ENCODE data around the gene RAD18.

Gene RAD18

DNA sequence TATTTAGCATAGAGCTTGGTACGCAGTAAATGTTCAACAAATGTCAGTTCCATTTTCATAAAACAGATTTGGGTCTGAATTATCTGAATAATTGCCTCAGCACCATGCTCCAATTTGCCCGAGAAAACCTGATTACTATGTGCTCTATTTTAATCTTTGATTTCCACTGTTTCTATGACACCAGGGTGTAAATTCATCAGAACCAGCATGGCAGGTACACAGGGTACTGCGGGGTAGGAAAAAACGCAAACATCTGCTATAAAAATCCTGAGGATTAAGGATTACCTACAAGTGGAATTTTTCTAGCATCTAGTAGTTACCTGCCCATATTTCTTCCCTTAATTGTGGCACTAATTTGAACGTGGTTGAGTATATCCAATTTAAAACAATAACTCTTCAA, 70.3 kb downstream of the RAD18 start:
- no peak for DNase-seq

DNA sequence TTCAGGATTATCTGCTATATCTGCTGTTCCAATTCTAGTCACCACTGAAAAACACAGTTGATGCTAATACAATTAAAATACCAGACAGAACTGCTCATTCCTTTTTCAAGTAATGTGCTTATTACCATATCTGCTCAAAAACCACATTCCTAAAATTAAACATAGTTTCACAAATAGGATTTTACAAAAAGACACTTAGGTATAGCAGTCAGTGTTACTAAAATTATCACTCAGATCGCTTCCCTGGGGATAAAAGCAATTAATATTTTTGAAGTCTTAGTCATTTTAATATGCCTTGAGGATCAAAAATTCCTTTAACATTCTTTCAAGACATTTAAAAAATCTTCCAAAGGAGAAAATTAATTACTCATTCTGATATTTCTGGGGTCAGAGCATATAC, 71.5 kb downstream of the RAD18 start:
- no peak for DNase-seq

DNA sequence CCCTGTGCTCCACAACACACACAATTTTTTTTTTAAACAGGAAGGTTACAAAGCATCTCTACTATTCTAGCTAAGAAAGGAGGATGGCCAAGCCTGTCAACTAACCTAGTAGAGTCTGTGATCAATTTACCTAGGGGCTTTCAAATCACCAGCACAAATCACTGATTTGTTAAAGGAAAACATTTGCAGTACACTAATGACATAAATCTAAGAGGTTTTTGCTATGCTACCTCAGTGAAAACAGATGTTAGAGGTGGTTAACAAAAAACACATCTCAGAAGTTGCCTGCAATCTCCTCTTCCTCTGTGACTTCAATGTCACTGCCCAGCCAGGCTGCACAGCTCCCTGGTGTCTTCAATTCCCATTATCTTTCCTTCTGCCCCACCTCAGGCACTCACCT, 72.0 kb downstream of the RAD18 start:
- no peak for DNase-seq

DNA sequence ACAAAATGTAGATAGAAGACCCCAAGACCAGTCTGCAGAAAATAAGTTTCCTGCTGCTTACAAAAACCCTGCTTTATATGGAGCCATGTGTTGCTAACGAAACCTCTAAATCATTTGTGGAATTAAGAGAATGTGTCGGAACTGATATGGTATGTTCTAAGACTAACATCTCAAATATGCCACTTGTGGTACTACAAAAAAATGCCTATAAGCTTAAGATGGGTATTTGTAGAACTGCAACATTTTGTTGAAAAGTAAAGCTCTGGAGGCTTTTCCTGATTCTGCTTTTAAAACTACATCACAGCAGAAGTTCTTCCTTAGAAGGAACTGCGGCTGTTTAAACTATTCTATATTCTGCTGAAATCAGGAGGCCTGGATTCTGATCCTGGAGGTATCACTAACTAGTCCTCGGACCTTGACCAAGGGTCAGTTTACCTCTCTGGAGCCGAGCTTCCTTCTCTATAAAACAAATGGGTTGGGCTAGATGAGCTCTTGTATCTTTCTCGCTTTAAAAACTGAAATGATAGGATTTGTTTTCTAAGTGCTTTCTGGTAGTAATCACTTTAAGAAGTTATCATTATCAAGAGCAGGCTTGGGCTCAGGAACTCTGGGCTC, 74.9 kb downstream of the RAD18 start:
- no peak for DNase-seq

DNA sequence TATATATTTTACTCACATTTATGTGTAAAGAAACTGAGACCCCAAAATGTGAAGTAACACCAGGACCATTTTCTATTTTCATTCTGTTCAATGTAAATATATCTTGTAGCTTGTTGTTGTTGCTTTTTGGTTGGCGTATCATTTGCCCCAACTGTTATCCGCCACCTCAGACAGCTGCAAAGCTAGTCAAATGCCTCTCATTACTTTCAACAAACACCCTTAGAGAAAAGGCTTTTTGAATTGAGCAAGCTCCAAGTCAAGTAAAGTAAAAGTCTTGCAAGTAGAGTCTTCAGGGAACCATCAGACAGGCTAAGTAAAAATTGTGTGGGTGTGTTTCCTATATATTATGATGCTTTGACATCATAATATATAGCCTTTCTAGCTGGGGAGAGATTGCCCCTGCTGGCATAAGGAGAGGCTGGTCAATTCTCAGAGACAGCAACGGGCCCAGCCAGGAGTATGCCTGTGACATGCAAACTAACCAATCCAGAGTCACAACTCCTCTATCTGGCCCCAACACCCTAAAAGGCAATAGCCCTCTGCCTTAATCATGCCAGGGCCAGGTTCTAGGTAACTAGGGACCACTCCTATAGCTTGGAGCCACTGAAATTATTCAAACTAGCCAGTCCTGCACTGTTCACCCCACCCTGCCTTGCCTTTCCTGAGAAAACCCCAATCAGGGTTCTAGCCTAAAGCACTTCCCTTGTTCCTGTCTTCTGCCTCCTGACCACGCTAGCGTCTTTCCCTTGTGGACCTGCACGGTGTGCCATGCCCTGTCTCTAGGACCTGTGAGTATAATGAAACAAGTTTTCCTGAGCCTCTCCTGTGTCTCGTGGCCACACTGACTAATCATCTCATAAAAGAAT, 75.6 kb downstream of the RAD18 start:
- no peak for DNase-seq

DNA sequence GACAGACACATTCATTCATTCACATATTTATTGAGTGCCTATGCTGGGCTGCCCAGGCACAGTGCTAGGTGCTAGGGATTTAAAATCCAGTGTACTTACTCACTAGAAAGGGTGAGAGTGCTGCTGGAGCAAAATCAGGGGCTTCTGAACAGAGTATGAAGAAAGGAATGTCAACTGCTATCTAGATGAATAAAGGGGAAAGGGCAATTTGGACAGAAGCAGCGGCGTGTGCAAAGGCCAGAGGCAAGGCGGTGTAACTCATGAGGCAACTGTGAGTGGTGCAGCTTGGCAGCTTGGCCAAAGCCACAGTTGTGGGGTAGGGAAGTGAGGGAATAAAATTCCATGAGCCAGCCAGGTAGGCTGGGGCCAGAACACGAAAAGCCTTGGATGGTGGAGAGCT, 76.7 kb downstream of the RAD18 start:
- DNase-seq = no peak

DNA sequence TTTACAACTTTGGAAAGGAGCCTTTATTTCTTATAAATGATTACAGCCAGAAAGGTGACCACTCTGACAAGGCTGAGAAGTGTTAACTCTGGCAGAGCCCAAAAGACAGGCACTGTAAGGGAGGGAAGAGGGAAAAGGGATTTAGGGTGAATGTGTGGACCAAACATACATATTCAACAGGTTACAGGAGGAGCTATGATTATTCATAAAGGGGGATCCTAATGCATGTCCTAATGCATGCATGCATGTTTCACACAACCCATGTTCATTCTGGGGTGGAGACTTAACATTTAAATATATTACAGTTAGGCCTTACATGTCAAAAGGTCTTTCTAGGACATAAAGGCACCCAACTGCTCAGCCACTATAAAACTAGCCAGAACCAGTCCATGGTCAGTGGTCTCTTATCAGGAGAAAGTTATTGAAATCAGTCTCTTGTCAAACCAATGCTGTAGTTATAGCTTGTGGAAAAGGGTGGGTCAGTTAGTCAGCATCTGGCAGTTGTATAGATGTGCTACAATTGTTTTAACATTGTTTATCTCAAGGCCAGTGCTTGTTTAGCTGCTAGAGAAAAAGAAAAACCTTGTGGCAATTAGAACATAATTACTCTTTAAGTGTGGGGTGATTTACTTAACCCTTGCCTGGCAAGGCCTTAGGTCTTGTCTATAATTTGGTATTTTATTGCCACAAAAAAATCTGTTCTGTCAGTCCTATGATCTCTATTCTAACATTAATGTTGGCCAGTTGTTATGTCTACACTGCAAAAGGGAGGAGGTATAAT, 77.5 kb downstream of the RAD18 start:
- DNase-seq = no peak

DNA sequence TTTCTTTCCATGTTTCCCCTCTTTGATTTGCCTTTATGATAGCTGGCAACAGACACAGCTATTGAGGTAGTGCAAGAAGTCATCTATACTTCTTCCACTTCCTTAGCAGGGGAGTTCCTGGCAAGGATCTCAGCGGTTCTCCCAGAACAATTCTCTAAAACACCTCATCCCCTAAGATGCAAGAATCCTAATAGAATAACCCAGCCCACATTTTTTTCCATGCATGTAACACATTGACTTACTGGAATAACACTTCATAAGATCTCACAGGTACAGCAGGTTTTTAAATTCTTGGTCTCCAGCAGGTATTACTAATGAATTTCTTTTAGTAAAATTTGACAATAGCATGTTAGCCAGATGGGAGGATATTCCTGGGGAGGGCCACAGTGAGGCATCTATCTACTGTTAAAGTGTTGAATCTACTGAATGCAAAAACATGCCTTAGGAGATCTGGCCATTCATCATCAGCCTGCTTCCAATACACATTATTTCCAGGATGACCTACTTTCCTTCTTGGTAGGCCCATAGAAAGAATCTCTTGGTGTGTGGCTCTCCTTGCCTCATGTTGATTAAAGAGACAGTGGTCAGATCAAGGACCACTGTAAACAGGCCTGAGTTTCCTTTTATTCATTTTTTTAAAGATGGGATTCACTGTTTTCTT, 78.5 kb downstream of the RAD18 start:
- DNase-seq = no peak

DNA sequence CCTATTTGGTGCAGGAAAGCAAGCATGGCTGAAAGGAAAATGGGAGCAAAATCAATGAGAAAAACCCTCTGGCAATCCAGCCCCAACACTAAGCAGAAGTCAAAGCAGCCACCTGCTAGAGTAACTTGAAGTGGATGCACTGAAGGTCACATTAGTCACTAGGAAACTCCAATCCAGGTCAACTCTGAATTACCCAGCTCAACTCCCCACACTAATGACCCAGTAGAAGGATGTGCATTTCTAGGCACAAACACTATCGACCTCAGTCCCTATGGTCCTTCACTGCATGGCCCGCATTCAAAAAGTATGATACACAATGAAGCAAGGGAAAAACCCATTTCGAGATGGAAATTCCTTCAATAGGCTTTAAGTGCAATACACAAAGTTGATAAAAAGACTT, 80.6 kb downstream of the RAD18 start:
- no peak for DNase-seq

DNA sequence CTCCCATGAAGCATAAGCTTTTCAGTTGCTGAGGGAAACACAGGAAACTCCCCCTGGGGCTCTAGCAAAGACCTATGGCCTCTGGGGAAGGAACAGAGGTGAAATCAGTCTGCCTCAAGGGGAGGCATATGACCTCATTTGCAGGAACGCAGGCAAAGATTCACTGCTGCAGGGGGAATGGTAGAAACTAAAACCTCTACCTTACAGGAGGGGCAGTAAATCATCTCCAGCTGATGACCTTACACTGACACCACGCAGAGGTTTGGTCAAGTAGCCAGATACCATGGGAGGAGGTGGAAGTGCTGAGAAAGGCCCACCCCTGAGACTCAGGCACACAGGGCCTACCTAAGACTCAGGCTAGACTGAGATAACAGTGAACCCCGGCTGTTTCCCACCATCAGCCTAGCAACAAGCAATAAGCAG, 81.1 kb downstream of the RAD18 start:
- DNase-seq = no peak

DNA sequence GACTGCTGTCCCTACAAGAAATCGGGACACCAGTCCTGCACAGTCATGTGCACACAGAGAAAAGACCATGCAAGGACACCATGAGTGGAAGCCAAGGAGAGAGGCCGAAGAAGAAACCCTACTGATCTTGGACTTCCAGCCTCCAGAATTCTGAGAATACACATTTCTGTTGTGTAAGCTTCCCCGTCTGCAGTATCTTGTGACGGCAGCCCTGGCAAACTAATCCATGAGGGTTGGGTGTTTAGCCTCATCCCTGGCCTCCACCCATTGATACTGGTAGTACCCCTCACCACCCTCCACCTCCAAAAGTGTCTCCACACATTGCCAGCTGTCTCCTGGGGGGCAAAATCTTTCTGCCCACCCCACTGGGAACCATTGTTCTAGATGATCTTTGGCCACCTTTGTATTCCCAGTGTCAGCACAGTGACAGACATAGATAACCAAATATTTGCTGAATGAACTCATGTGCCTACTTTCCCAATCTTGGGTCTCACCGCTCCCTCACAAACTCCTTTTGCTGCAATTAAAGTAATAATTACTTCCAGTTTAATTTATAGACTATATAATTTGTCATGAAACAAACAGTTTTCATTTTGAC, 83.8 kb downstream of the RAD18 start:
- DNase-seq = no peak

DNA sequence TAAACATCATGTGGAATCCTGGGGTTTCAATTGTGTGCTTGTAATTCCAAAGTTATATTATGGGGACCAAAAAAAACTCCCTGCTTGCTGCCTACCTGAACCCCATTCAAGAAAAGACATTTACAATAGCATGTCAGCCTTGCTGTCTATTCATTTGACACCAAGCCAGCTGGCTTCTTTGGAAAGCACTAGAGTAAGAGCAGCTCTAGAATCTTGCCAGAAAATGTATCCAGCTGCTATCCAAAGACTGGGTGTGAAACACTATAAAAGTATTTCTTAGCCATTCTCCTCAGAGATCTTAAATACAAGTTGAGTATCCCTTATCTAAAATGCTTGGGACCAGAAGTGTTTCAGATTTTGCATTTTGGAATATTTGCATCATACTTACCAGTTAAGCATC, 87.4 kb downstream of the RAD18 start:
- DNase-seq = no peak

DNA sequence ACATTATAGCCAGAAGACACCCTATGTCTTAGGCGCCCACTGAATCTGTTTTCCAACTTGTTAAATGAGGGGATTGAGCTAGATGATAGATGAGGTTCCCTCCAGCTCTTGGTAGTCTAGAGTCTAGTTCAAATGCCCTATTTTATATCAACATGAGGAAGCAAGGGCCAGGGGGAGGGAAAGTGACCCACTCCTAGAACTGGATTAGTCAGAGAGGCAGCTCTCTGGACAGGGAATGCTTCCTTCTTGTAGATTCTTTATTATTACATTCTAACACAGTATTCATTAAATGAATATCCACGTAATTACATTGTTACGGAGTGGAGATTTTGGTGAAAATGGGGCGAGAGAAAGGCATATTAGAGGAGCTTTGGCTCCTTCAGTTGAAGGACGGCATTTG, 89.5 kb downstream of the RAD18 start:
- no peak for DNase-seq

DNA sequence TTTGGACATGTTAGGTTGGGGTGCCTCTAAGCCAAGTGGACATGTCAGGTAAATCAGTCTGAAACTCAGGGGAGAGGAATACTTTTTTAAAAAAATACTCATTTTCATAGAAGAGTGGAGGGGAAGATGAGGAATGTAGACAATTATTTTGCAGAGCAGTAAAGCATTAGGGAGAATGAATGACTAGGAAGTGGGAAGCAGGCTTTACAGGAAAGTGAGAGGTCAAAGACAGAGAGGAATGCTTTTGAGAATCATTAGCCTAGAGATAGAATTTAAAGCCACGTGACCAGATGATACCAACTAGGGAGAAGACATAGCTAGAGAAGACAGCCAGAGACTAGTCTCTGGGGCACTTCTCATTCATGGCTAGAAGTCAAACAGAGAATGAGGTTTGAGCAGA, 91.0 kb downstream of the RAD18 start:
- no peak for DNase-seq

DNA sequence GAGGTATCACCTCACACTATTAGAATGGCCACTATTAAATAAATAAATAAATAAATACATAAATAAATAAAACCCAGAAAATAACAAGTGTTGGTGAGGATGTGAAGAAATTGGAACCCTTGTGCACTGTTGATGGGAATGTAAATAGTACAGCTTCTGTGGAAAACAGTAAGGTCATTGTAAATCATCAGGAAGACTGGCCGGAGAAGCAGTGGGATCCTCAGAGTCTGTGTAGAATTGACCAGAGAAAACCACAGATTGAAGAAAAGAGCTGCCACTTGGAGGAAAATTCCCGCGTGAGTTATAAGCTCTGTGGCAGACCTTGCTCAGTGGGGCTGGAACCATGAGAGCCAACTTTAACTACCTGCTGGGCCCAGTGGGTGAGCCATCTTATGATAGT, 92.0 kb downstream of the RAD18 start:
- DNase-seq = no peak

DNA sequence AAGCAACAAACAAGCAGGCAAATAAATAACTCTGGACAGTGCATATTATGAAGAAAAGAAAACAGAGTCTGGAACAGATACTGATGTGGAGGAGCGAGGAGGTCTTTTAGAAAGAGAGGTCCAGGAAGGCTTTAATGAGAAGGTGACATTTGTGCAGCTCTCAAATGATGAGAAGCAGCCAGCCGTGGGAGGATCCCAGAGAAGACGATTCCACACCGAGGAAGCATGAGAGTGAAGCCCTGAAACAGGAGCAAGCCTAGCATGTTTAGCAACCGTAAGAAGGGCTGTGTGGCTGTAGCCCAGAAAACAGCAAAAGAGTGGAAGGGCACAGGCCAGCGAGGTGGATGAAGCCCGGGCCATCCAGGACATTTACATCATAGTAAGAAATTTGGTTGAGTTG, 93.1 kb downstream of the RAD18 start:
- no peak for DNase-seq

DNA sequence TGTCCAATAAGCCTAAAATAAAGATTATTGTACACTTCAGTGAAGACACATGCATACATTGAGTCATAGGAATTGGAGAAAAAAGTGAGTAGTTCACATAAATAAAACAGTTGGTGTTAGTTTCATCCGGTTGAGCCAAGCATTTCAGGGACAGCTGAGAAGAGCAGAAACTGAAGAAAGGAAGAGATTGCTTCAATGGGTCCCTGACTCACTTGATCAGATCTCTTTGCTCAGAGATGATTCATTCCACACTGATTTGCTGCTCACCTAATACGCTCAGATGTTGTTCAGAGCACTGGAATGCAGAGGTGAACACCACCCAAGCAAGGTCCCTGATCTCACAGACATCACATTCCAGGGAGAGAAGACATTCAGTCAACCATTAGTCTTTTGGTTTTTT, 93.7 kb downstream of the RAD18 start:
- no peak for DNase-seq

DNA sequence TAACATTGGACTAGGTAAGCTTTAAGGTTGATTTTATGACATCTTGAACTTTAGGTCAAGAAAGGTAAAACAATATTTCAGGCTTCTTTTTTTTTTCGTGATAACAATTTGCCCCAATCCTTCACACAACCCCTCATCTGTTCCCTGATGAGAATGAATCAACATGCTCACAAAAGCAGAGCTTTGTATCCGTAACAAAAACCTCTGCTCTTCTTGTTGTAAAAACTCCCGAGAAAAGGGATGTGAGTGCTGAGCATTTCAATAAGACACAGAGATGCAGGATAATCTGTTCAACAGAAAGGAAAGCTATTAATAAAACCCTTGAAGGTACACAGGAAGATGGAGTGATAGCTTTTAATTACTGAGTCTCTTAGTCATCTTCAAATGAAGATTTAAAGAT, 94.3 kb downstream of the RAD18 start:
- no peak for DNase-seq

DNA sequence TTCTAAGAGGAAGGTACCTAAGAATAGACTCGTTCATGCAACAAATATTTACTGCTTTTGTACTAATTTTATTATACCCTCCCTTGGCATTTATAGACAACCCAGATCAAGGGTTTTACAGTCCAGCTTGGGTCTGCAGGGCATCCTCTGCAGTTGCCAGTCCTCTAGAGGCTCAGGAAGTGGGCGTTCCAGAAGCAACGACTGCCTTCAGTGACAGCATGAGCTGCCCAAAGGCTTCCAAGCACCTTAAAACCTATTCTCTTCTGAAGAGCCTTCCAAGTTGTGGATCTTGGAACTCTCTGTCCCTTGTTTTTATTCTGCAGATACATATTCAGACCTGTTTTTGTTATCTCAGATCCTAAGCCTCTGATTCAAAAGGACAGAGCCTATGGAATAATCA, 95.6 kb downstream of the RAD18 start:
- DNase-seq = no peak

DNA sequence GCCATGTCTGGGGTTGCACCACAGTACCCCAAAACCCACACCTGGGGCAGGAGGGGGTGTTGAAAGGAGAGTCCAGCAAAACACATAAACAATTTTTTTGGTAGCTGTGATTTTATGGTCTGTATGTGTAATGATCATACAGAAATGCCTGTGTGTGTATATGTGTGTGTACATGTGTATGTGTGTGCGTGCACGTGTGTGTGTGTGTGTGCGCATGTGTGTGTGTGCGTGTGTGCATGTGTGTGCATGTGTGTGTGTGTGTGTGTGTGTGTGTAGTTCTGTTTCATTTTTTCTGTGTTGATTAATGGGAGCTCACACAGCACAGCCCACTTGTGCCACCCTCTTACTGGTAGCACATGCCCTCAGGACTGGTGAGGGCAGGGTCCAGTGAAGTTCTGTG, 97.6 kb downstream of the RAD18 start:
- DNase-seq = no peak

DNA sequence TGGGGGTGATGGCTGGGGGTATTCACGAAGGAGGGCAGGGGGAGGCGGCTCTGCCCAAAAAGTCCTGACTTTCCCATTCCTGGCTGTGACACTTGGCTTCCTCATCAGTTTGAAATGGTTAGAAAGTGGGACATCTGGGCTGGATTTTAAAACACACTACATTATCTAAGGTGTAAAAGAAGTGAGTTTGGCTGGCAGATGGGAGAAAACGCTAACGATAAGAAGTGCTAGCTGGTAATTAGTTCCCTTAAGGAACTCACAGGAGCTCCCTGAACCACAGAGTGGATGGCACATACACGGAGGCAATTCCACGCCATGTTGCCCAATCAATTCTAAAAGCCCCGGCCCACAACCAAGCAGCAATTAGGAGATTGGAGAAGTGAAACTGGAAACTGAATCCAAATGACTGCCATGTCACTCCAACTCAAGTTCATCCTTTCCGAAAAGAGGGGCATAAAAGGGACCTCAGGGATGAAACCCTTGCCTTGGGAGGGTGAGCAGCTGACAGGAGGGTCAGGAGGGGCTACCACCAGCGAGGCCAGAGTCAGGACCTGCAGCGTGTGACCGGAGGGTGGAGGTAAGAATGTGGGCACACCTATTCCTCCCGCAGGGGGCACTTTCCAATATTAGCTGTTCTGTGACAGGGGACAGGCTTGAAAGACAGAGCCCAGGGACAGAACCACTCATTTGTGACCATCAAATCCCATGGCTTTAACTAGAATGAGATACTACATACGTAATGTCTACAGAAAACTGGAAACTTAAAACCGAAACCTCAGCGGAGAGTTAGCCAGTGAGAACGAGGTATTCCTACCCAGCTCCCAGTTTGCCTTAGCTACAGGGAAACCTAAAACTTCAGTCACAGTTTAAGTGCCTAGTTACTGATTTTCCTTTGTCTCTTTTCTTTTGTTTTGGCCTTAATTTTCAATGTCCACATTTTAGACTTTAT, 98.6 kb downstream of the RAD18 start:
- no peak for DNase-seq

DNA sequence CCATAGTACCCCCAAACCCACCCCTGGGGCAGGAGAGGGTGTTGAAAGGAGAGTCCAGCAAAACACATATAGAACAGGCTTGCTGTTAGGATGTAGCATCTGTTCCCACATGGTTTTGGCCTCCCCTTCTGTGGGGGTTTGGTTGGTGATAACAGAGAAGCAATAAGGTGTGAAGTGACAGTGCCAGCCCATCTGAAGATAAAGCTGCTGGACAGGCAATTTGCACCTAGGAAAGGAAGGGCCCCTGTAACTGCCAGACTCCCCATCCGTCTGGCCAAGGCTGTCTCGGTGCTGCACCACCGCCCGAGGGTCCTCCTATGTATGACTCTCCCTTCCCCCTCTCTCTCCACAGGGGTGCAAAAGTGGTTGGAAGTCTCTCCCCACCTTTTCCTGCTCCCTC, 99.4 kb downstream of the RAD18 start:
- DNase-seq = no peak
